ENCODE data around the gene RUNX2.

RUNX2 gene

GRCh38 chr6:45436544-45437438, 108.7 kb downstream of the RUNX2 start:
- Histone ChIP-seq H3K9me3 (ENCODE audit: control insufficient read depth, insufficient read depth, low read depth, low read length) (no peaks in the 10 kb centered on the region), H3K36me3 (ENCODE audit: control insufficient read depth, insufficient read depth, low read length) (no peaks in the 10 kb centered on the region), H3K27ac (ENCODE audit: low read depth, low read length) (no peak overlapping the region)

GRCh38 chr6:45437439-45437815, 109.3 kb downstream of the RUNX2 start:
- H3K27ac ChIP-seq (ENCODE audit: low read depth, low read length): no peak overlapping the region
- no peak overlapping the region for H3K4me3 ChIP-seq (ENCODE audit: low read depth, low read length)
- H3K36me3 ChIP-seq (ENCODE audit: control insufficient read depth, insufficient read depth, low read length): no peaks in the 10 kb centered on the region
- no peak overlapping the region for H3K9ac ChIP-seq (ENCODE audit: low read length)
- no peaks in the 10 kb centered on the region for H3K27me3 ChIP-seq (ENCODE audit: control insufficient read depth, insufficient read depth, low read length)
- no peaks in the 10 kb centered on the region for H3K9me3 ChIP-seq (ENCODE audit: control insufficient read depth, insufficient read depth, low read depth, low read length)
- H3K4me1 ChIP-seq (ENCODE audit: control insufficient read depth, insufficient read depth, low read length): peaks cover 9% of the 10 kb centered on the region; the same call in 1 of the 2 replicates

More at GRCh38 chr6:45436544-45437438, 108.7 kb downstream of the RUNX2 start:
- Histone ChIP-seq H3K4me1 (ENCODE audit: control insufficient read depth, insufficient read depth, low read length) (peaks cover 9% of the 10 kb centered on the region; the same call in 1 of the 2 replicates), H3K9ac (ENCODE audit: low read length) (no peak overlapping the region), H3K27me3 (ENCODE audit: control insufficient read depth, insufficient read depth, low read length) (no peaks in the 10 kb centered on the region), H3K4me3 (ENCODE audit: low read depth, low read length) (no peak overlapping the region)

- Histone ChIP-seq H3K27me3 (ENCODE audit: control insufficient read depth, insufficient read depth, low read length) (no peaks in the 10 kb centered on the region), H3K9me3 (ENCODE audit: control insufficient read depth, insufficient read depth, low read depth, low read length) (no peaks in the 10 kb centered on the region), H3K4me3 (ENCODE audit: low read depth, low read length) (no peak overlapping the region), H3K36me3 (ENCODE audit: control insufficient read depth, insufficient read depth, low read length) (no peaks in the 10 kb centered on the region), H3K27ac (ENCODE audit: low read depth, low read length) (no peak overlapping the region), H3K9ac (ENCODE audit: low read length) (no peak overlapping the region), H3K4me1 (ENCODE audit: control insufficient read depth, insufficient read depth, low read length) (peaks cover 9% of the 10 kb centered on the region; the same call in 1 of the 2 replicates)
Measured at GRCh38 chr6:45438151-45438550, 110.0 kb downstream of the RUNX2 start.

DNA sequence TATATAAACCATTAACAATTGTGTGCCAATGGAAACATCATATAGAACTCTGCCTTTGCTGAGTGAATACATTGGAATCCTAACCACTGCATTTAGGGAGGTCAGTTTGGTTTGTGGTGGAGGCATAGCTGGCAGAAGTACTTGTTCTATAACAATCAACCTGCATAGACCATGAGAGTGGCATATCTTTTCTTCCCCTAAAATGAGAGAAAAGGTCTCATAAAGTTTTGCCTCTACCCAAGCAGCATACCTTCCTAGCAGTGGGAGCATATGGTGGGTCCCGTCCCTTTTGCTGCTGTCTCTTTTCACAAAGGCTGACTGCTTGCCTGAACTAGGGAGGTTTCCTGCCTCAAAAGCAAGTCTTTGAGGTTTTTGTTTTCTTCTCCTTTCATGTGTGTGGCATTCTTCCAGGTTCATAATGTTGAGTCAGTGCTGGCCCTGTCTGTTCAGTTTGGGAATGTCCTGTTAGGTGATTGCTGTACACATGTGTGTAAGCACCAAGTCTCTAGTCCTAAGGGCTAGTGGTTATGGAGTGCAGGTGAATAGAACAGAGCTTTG, 110.8 kb downstream of the RUNX2 start:
- H3K9ac ChIP-seq (ENCODE audit: low read length): no peak overlapping the region

GRCh38 chr6:45439459-45439858, 111.3 kb downstream of the RUNX2 start:
- Histone ChIP-seq H3K9ac (ENCODE audit: low read length) (no peak overlapping the region), H3K4me3 (ENCODE audit: low read depth, low read length) (no peak overlapping the region), H3K4me1 (ENCODE audit: control insufficient read depth, insufficient read depth, low read length) (peaks cover 9% of the 10 kb centered on the region; the same call in 1 of the 2 replicates), H3K36me3 (ENCODE audit: control insufficient read depth, insufficient read depth, low read length) (no peaks in the 10 kb centered on the region), H3K27me3 (ENCODE audit: control insufficient read depth, insufficient read depth, low read length) (no peaks in the 10 kb centered on the region), H3K9me3 (ENCODE audit: control insufficient read depth, insufficient read depth, low read depth, low read length) (no peaks in the 10 kb centered on the region), H3K27ac (ENCODE audit: low read depth, low read length) (no peak overlapping the region)

More for the DNA sequence above, 110.8 kb downstream of the RUNX2 start:
- H3K9me3 ChIP-seq (ENCODE audit: control insufficient read depth, insufficient read depth, low read depth, low read length): no peaks in the 10 kb centered on the region
- no peak overlapping the region for H3K27ac ChIP-seq (ENCODE audit: low read depth, low read length)
- H3K4me3 ChIP-seq (ENCODE audit: low read depth, low read length): no peak overlapping the region
- no peaks in the 10 kb centered on the region for H3K27me3 ChIP-seq (ENCODE audit: control insufficient read depth, insufficient read depth, low read length)
- no peaks in the 10 kb centered on the region for H3K36me3 ChIP-seq (ENCODE audit: control insufficient read depth, insufficient read depth, low read length)
- H3K4me1 ChIP-seq (ENCODE audit: control insufficient read depth, insufficient read depth, low read length): peaks cover 9% of the 10 kb centered on the region; the same call in 1 of the 2 replicates

DNA sequence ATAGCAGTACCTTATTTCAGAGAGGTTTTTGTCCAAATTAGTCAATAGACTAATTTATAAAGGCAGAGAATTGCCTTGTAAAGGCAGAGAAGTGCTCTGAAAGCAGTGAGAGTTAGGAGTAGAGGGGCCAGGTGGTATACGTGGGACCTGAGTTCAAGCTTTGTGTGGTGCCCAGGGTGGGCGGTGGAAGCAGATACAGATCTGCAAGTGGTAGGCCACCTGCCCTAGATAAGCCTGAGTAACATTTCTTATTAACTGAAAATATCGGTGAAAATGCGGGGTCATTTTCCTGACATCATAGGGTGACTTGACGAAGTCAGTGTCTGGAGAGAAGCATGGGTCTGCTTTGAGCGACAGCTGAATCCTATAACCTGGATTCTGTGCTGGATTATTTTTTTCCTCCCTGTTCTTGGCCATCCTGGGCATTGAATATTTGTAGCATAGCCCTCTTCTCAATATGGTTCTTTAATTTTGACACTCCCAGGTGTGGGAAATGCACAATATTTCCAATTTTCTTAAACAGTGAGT, 111.8 kb downstream of the RUNX2 start:
- Histone ChIP-seq H3K4me1 (ENCODE audit: control insufficient read depth, insufficient read depth, low read length) (peaks cover 9% of the 10 kb centered on the region; the same call in 1 of the 2 replicates), H3K9me3 (ENCODE audit: control insufficient read depth, insufficient read depth, low read depth, low read length) (no peaks in the 10 kb centered on the region), H3K4me3 (ENCODE audit: low read depth, low read length) (no peak overlapping the region), H3K9ac (ENCODE audit: low read length) (no peak overlapping the region), H3K36me3 (ENCODE audit: control insufficient read depth, insufficient read depth, low read length) (no peaks in the 10 kb centered on the region), H3K27ac (ENCODE audit: low read depth, low read length) (no peak overlapping the region), H3K27me3 (ENCODE audit: control insufficient read depth, insufficient read depth, low read length) (no peaks in the 10 kb centered on the region)

DNA sequence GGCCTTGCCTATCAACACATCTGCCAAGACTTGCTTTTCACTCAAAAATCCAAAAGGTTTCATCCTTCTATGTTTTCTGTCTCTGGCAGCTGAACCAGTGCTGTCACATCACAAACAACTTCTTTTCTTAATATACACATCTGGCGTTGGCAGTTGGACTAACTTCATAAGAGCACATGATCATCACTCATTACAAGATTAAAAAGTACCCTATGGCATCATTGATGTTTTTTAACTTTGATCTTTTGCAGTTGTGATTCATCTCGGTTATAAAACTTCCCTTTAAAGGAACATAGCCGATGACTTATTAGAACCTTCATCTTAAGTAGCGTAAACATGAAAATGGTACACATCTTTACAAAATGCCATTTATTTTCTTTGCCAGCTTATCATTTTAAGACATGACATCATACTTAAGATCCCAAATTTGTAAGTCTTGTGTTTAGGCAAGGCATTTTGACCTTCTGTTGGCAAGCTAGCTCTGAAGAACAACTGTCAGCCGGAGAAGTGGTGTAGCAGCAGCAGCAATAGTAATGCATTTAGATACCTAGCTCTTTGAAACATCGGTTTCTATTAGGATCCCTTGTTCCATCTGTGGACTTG, 113.8 kb downstream of the RUNX2 start:
- H3K36me3 ChIP-seq (ENCODE audit: control insufficient read depth, insufficient read depth, low read length): no peaks in the 10 kb centered on the region
- H3K27me3 ChIP-seq (ENCODE audit: control insufficient read depth, insufficient read depth, low read length): no peaks in the 10 kb centered on the region
- H3K27ac ChIP-seq (ENCODE audit: low read depth, low read length): no peak overlapping the region
- peaks cover 22% of the 10 kb centered on the region for H3K4me1 ChIP-seq (ENCODE audit: control insufficient read depth, insufficient read depth, low read length)
- no peak overlapping the region for H3K4me3 ChIP-seq (ENCODE audit: low read depth, low read length)
- H3K9me3 ChIP-seq (ENCODE audit: control insufficient read depth, insufficient read depth, low read depth, low read length): no peaks in the 10 kb centered on the region
- H3K9ac ChIP-seq (ENCODE audit: low read length): no peak overlapping the region

- no peaks in the 10 kb centered on the region for H3K9me3 ChIP-seq (ENCODE audit: control insufficient read depth, insufficient read depth, low read depth, low read length)
- no peaks in the 10 kb centered on the region for H3K36me3 ChIP-seq (ENCODE audit: control insufficient read depth, insufficient read depth, low read length)
- H3K27me3 ChIP-seq (ENCODE audit: control insufficient read depth, insufficient read depth, low read length): no peaks in the 10 kb centered on the region
- H3K27ac ChIP-seq (ENCODE audit: low read depth, low read length): no peak overlapping the region
- H3K4me3 ChIP-seq (ENCODE audit: low read depth, low read length): no peak overlapping the region
- peaks cover 21% of the 10 kb centered on the region for H3K4me1 ChIP-seq (ENCODE audit: control insufficient read depth, insufficient read depth, low read length)
- no peak overlapping the region for H3K9ac ChIP-seq (ENCODE audit: low read length)
Measured at GRCh38 chr6:45442716-45443115, 114.6 kb downstream of the RUNX2 start.

- Histone ChIP-seq H3K27ac (ENCODE audit: low read depth, low read length) (no peak overlapping the region; the same call in 1 of the 2 replicates), H3K4me3 (ENCODE audit: low read depth, low read length) (no peak overlapping the region), H3K36me3 (ENCODE audit: control insufficient read depth, insufficient read depth, low read length) (no peaks in the 10 kb centered on the region), H3K9ac (ENCODE audit: low read length) (no peak overlapping the region), H3K9me3 (ENCODE audit: control insufficient read depth, insufficient read depth, low read depth, low read length) (no peaks in the 10 kb centered on the region), H3K4me1 (ENCODE audit: control insufficient read depth, insufficient read depth, low read length) (peaks cover 21% of the 10 kb centered on the region), H3K27me3 (ENCODE audit: control insufficient read depth, insufficient read depth, low read length) (no peaks in the 10 kb centered on the region)
Measured at GRCh38 chr6:45445364-45445748, 117.2 kb downstream of the RUNX2 start.

GRCh38 chr6:45445749-45446549, 117.8 kb downstream of the RUNX2 start:
- Histone ChIP-seq H3K36me3 (ENCODE audit: control insufficient read depth, insufficient read depth, low read length) (no peaks in the 10 kb centered on the region), H3K27ac (ENCODE audit: low read depth, low read length) (peak overlapping the region; percentile 17; the same call in 1 of the 2 replicates), H3K9me3 (ENCODE audit: control insufficient read depth, insufficient read depth, low read depth, low read length) (no peaks in the 10 kb centered on the region), H3K4me1 (ENCODE audit: control insufficient read depth, insufficient read depth, low read length) (peaks cover 21% of the 10 kb centered on the region), H3K9ac (ENCODE audit: low read length) (peak overlapping the region; percentile 38), H3K4me3 (ENCODE audit: low read depth, low read length) (peak overlapping the region; percentile 30; the same call in 1 of the 2 replicates), H3K27me3 (ENCODE audit: control insufficient read depth, insufficient read depth, low read length) (no peaks in the 10 kb centered on the region)

Measured in HUES6 (cell line).